HG02943 (cell line): ENCODE results near the gene STARD7.
"Not testable (repeated sequence)": the region's sequence is repeated elsewhere in the genome, so short reads cannot be mapped to it uniquely, and the experiment has no call there.

Source experiments
- ATAC-seq: cut with Tn5 transposase; IDR thresholded peaks from one replicate; pipeline ENCODE4 v1.9.1; 2021; ENCODE audit warnings: mild to moderate bottlenecking, low read depth, moderate library complexity; ENCODE audit not compliant: unreplicated experiment

Gene STARD7, protein sequence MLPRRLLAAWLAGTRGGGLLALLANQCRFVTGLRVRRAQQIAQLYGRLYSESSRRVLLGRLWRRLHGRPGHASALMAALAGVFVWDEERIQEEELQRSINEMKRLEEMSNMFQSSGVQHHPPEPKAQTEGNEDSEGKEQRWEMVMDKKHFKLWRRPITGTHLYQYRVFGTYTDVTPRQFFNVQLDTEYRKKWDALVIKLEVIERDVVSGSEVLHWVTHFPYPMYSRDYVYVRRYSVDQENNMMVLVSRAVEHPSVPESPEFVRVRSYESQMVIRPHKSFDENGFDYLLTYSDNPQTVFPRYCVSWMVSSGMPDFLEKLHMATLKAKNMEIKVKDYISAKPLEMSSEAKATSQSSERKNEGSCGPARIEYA

DNA sequence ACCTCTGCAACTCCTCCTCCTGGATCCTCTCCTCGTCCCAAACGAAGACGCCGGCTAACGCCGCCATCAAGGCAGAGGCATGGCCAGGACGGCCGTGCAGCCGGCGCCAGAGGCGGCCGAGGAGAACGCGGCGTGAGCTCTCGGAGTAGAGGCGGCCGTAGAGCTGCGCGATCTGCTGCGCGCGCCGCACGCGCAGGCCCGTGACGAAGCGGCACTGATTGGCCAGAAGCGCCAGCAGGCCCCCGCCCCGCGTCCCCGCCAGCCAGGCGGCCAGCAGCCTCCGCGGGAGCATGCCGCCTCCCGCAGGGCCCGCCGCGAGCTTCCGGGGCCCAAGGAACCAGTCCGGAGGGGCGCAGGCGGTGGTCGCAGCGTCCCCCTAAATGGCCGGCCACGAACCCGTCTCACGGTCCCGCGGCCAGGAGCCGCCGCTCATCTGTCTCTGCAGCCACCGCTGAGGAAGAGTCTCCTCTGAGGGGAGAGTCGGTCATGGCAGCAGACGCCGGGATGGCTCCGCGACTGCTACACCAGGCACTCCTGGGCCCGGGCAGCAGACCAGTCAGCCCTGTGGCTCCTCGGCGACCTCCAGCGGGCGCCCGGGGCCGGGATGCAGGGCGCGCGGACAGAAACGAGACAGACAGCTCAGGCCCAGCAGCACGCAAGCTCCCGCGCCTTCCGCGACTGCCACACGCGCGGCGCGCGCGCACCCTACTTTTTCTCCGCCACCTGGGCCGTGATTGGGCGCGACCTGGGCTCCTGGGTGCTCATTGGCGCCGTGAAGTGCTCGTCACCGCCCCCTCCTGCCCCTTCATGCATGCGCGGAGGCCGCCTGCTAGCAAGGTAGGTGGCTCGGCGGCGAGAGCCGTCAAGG, at the start of gene STARD7:
STARD7 (minus strand) TSS at position 685 of the 868 bp plus-strand sequence; CDS start at position 292, 393 bp downstream.
- ATAC-seq = peak; percentile 87

DNA sequence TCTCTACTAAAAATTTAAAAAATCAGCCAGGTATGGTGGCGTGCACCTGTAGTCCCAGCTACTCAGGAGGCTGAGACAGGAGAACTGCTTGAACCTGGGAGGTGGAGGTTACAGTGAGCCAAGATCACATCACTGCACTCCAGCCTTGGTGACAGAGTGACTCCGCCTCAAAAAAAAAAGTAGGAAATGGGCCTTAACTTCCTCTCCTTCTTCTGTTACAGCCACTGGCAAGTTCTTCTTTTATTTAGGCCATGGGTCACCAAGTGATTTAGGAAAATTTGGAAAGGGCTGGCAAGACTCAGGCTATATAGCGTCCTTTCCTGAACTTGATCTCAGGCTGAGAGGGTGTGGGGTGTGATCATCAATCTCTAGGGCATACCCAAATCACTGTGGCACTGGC, 49.1 kb upstream of the STARD7 start:
- ATAC-seq = not testable (repeated sequence)

DNA sequence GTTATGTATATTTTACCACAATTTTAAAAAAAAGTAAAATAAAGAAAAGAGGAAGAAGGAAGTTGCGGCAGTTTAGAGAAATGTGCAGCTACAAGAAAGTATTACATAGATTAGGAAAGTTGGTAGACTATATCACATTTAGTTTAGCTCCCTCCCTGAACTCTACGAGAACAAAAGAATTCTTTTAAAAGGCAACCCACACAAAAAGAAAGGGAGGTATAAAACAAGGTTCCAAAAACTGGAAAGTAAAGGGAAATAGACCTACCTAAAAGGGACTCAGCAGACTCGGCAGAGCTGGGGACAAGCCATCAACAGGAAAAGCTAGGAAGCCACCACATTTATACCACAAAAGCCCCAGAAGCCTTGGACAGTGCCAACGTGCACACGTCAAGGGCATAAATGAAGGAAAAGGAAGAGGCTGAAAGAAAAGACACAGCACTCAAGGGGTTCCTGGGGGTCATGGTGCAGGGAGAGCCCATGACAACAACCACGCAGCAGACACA, 48.0 kb upstream of the STARD7 start:
- no peak for ATAC-seq

DNA sequence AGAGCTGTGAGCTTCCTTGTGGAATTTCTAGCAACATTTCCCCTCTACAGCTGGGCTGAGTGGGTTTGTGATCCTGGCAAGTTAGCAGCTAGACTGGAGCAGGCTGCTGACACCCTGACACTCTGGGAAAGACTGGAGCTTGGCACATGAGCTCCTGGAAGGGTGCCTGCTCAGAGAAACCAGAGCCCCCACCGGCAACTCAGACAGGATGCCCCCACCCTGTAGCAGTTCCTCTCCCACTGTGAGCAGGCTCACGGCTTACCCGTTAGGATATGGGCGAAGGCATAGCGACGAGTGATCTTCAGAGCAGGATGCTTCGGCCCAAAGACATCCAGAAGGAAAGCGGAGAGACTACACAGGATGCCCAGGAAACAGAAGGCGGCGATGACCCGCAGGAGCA, 45.9 kb upstream of the STARD7 start:
- no peak for ATAC-seq

GRCh38 chr2:96253006-96253405, 44.4 kb upstream of the STARD7 start:
- no peak for ATAC-seq

DNA sequence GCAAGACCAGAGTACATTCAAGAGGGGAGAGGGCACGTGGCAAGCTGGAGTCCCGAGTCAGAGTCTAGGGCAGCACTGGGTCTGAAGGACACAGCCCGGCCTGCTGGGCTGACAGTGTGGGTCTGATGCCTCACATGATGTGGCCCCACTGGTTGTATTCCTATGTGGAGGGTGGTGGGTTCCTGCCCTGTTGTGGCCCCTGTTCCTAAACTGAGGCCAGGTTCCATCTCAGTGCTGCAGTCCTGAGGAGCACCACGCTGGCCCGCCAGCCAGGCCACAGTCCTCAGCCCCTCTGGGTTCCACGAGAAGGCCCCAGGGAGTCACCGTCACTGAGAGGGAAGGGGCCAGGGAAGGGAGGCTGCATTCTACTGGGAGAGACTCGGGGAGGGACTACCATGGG, 43.9 kb upstream of the STARD7 start:
- no peak for ATAC-seq

DNA sequence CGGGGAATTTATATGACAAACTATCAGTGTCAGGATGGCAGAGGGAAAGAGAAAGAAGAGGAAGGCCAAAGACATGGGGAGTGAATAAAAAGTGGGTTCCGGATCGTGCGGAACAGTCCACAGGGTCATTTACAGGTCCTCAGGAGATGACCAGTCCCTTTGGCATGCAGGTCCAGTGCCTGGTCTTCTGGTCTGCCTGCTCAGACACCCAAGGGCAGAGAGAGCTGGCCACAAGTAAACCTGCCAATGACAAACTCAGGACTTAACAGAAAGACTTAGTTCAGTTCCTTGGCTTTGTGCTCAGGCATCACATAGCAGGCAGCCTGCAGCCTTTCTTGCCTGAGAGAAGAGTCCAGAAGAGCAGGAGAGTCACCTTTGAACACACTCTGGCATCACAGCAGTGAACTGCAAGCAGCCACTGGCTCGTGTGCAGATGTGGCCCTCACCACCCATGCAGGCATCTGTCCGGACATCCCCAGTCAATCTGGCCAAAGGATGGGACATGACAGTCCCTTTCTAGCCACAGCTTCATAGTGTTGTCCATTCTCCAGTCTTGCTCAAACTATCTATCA, 43.2 kb upstream of the STARD7 start:
- ATAC-seq = no peak

- no peak for ATAC-seq
These were observed 41.6 kb upstream of the STARD7 start for GRCh38 chr2:96250188-96250587.

GRCh38 chr2:96249654-96250053, 41.0 kb upstream of the STARD7 start:
- no peak for ATAC-seq

GRCh38 chr2:96248624-96249023, 40.0 kb upstream of the STARD7 start:
- no peak for ATAC-seq

DNA sequence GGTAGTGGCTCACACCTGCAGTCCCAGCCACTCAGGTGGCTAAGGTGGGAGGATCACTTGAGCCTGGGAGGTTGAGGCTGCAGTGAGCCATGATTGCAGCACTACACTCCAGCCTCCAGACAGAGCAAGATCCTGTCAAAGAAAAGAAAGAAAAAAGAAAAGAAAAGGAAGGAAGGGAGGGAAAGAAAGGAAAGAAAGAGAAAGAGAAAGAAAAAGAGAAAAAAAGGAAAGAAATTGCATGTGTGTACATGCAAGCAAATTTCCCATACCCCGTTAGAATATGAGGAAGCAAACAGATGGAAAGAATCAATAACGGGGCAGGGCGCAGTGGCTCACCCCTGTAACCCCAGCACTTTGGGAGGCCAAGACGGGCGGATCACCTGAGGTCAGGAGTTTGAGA, 39.3 kb upstream of the STARD7 start:
- no peak for ATAC-seq

- no peak for ATAC-seq
These were observed 38.4 kb upstream of the STARD7 start for GRCh38 chr2:96247009-96247408.

DNA sequence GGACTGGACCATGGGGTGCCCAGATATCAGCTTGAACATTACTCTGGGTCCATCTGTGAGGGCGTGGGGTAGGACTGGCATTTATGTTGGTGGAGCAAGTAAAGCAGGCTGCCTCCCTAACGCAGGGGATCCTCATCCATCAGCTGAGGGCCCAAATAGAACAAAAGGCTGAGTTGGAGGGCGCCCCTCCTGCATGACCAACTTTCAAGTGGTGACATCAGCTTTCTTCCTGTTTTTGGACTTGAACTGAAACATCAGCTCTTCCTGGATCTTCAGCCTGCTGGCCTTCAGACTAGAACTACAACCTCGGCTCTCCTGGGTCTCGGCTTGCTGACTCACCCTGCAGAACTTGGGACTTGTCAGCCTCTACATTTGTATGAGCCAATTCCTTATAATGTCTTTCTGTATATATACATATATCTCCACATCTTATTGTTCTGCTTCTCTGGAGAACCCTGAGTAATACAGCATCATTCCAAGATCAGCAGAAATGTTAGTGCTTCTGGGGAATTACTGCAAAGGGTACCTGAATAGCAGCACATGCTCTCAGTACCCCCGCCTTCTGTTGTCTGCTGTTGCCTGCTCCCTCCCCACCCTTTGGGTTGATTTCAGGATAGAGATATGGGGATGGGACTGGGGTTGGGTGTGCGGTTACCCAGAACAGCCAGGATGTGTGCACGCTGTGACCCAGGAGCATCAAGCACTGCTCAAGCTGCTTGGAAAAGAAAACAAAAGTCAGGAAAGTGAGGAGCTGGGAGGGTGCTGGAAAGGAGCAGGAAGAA, 37.2 kb upstream of the STARD7 start:
- no peak for ATAC-seq

GRCh38 chr2:96243843-96244242, 35.2 kb upstream of the STARD7 start:
- no peak for ATAC-seq

DNA sequence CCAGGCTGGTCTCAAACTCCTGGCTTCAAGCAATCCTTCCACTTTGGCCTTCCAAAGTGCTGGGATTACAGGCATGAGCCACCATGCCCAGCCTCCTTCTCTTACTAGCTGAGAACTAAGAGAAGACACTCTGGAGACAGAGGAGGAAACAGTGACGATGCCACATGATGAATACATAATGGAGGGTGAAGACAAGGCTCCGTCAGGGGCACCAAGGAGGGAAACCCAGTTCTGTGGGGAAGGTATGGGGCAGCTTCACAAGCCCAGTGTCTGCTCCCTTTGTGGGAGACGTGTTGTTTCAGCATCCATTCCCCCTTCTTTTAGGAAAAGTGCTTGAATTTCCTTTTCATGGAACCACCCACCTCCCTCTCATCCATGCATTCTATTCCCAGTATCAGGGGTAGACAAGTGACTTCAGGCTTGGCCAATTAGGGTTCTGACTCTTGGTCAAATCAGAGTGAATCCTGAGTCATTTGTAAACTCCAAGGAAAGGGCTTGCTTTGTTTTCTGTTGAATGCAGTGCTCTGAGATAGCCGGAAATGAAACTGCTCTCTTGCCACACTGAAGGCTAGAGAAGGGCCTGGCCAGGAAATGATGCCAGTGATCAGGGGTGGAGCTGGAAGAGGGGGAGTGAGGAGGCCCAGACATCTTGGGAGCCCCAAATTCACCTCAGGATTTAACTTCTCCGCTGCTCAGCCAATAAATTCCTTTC, 33.4 kb upstream of the STARD7 start:
- peak; percentile 83 for ATAC-seq

DNA sequence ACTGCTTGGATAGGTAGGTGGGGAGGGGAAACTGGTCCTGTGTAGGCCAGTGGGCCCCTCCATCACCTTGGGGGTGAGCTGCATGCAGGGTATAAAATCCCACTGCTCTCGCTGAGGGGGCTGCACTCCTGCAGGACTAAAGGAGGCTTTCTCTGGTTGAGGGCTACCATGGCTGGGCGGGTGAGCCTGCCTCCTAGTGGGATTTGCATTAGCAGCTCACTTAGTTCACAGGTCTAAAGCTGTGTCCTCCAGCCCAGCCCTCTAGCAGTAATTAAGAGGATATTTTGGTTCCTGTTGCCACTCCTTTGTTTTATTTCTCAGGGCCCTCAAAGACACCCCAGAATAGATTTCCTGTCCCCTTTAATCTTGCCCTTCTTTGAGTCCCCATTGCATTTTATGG, 32.6 kb upstream of the STARD7 start:
- no peak for ATAC-seq

DNA sequence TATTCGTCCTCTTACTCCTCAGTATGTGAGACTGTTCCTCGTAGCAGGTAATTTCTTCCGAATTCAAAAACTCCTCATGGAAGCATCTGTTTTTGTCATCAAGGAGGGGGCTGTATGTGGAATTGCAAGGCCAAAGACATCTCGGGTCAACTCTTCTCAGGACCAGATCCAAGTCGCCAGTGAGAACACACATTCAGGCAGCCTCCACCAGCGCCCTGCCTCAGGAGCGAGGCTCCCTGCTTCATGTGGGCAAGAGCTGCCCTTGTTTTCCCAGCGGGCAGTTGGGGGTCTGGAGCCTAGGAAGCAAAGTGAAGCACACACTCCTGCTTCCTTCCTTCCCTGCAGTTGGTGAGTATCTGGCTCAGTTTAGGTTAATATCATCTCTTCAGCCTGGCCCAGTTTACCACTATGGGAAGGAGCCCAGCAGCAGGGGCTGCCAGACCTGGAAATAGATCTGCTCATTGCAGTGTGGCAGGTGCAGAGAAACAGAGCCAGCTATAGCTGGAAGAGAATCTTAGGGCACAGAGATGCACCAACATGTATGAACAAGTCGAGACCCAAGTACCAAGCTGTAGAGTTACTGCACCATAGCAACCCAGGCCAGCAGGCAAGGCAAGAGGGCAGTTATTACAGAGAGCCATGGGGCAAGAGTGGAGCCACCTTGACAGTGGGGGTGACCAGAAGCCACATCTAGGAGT, 31.9 kb upstream of the STARD7 start:
- ATAC-seq = no peak

DNA sequence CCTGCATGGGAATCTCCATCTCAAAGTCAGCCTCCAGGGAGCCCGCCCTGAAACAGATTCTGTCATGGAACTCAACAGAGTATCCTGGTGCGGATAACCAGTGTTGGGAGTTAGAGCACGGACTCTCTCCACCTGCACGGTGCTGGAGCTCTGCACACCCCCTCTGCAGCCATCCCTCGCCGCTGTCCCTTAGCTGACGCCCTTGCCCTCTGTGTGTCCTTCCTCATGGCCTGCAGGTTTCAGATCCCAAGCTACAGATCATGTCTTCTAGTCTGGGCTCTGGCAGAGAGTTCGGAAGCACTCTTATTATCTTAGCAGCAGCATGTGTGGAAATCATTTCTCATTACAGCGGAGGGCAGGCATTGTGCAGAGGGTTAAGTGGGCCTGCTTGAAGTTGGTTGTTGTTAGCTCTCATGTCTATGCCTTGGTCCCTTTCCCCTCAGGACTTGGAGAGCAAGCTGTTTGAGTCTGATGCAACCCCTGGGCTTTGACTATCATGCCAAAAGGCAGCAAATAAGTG, 31.2 kb upstream of the STARD7 start:
- ATAC-seq = no peak

- ATAC-seq = no peak
These were observed 30.5 kb upstream of the STARD7 start for GRCh38 chr2:96239091-96239490.
